ENCODE data around the gene TUFT1. TPM values are rescaled to one million over a fixed set of nuclear protein-coding genes. Genes with fewer than 3 reads are reported as not detected.

TUFT1 gene
- total and polyA plus RNA-seq, 2 of the 8 experiments (the other 6 are each of a cell fraction or from before 2014, with no cell fraction given), result 7.3 to 10.4 TPM

DNA sequence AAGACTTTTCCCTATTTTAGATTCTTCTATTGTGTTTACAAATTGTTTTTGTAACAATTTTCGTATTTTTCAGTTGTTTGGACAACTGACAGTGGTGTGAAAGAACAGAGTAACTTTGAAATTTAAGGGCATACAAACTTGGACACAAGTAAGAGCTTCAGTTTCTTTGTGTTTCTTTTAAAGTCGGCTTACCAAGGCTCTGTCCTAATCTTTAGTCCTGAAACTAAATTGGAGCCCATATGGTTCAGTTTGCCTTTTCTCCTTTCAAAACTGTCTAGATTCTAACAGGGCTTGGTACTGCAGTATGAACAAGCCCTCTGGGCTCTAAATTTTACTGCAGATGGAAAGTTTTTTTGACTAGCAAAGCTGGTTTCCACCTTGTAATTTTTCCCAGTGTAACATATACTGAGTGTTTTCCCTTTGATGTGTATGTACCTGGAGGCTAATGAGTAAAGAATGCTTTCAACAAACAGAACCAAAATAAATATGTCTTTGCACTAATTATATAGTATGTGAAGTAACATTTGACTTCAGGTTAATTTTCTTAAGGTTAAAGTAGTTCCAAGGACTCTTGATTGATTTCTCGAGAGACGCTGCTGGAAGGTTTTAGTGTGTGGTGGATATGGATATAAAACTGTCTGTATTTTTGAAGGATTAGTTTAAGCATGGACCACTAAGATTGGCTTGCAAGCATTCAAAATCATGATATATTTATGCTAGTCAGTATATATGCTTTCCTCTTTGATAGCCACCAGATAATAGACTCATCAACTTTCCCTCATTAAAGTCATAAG is 75.8 kb downstream of the TUFT1 start:
- H3K14ac ChIP-seq (ENCODE audit: insufficient read length), result no peak overlapping the region
- POLR2A ChIA-PET (ENCODE audit: partially characterized antibody), result interaction anchor here (0.6 to 1.3 kb wide), 3 partner anchors 10 to 82 kb away, joined by 3 to 4 read pairs (median 4); no protein-coding TSS in a partner anchor
- WGBS, 2 experiments (ENCODE audit: extremely low coverage in 1 of 2, insufficient coverage in 1 of 2, insufficient read length in 1 of 2, insufficient replicate concordance in 2 of 2, low coverage in 1 of 2, low lambda C conversion rate in 2 of 2, missing lambda C conversion rate in 1 of 2), result 88% methylated on average over 4 of the region's 4 CpGs; no CpG with 5 or more reads in 1 of the 2 experiments
- H2BK120ac ChIP-seq (replicated peaks; ENCODE audit: low read depth, low read length), result no peak overlapping the region
- FAIRE-seq, result no peak
- no peak overlapping the region for H2BK15ac ChIP-seq (ENCODE audit: low read length)
- no peak overlapping the region for H2BK5ac ChIP-seq (ENCODE audit: low read depth, low read length)
- no peak overlapping the region for H4K8ac ChIP-seq (ENCODE audit: extremely low read depth, insufficient read depth, low read length)
- no peak overlapping the region for H3K4ac ChIP-seq (replicated peaks; ENCODE audit: insufficient read length, low read depth, low read length)
- peaks cover 0 to 3% (median 0%) of the 10 kb centered on the region in 4 experiments; a peak in 3 of 8 replicates for H3K36me3 ChIP-seq (ENCODE audit: control insufficient read depth in 2 of 4, insufficient read depth in 4 of 4, low read length in 3 of 4)
- no peak overlapping the region for H2AFZ ChIP-seq (ENCODE audit: low read length)
- peaks cover 0 to 10% (median 1%) of the 10 kb centered on the region in 4 experiments; a peak in 2 of 7 replicates for H3K4me1 ChIP-seq (replicated peaks in 1 of 4; ENCODE audit: control insufficient read depth in 3 of 4, insufficient read depth in 4 of 4, low read length in 3 of 4)
- H2BK12ac ChIP-seq (ENCODE audit: low read depth, low read length), result no peak overlapping the region
- H4K20me1 ChIP-seq (replicated peaks in 1 of 2; ENCODE audit: control insufficient read depth in 1 of 2, insufficient read depth in 2 of 2, low read length in 2 of 2), result peaks cover 0 to 1% of the 10 kb centered on the region in 2 experiments
- no peak overlapping the region for H3K4me2 ChIP-seq (ENCODE audit: insufficient read depth in 1 of 2, low read depth in 2 of 2, low read length in 2 of 2)
- H3K9me3 ChIP-seq (ENCODE audit: insufficient read depth in 2 of 2, low read depth in 1 of 2, low read length in 1 of 2), result no peaks in the 10 kb centered on the region
- H3K56ac ChIP-seq (replicated peaks; ENCODE audit: insufficient read length, low read depth, low read length), result no peak overlapping the region
- no peak for TF ChIP-seq SUZ12 (IDR thresholded peaks at IDR 0.05; ENCODE audit: low read length)
- H2BK20ac ChIP-seq (ENCODE audit: low read length), result no peak overlapping the region
- no peak overlapping the region for H4K5ac ChIP-seq (ENCODE audit: insufficient read length, low read depth, low read length)
- H4K91ac ChIP-seq (replicated peaks; ENCODE audit: insufficient read length, low read length), result no peak overlapping the region
- H3K27me3 ChIP-seq (replicated peaks in 1 of 4; ENCODE audit: control insufficient read depth in 3 of 4, extremely low read depth in 1 of 4, insufficient read depth in 3 of 4, low read length in 3 of 4), result no peaks in the 10 kb centered on the region
- H3K23me2 ChIP-seq (ENCODE audit: low read depth, low read length), result peaks cover 13% of the 10 kb centered on the region
- no peak overlapping the region for H3K23ac ChIP-seq (ENCODE audit: insufficient read length)
- DNase-seq (ENCODE audit: low read depth in 1 of 2, low spot score in 2 of 2), result no peak
- no peak overlapping the region for H3K9ac ChIP-seq (replicated peaks in 1 of 4; ENCODE audit: extremely low read depth in 1 of 4, low read depth in 3 of 4, low read length in 3 of 4)
- peaks cover 0 to 81% of the 10 kb centered on the region in 2 experiments; a peak in 3 of 4 replicates for H3K79me2 ChIP-seq (ENCODE audit: control insufficient read depth in 1 of 2, insufficient read depth in 2 of 2, low read length in 2 of 2)
- no peak overlapping the region for H3K4me3 ChIP-seq (ENCODE audit: extremely low read depth in 1 of 4, insufficient read depth in 2 of 4, low read depth in 3 of 4, low read length in 4 of 4)
- no peak overlapping the region for H2AK5ac ChIP-seq (ENCODE audit: low read depth, low read length)
- H3K27ac ChIP-seq (ENCODE audit: low read depth, low read length), result no peak overlapping the region
- CTCF ChIA-PET (ENCODE audit: partially characterized antibody), result interaction anchor here (0.5 to 1.3 kb wide), 3 partner anchors 21 to 221 kb away, joined by 3 to 4 read pairs (median 3); no protein-coding TSS in a partner anchor
- no peak overlapping the region for H3K18ac ChIP-seq (ENCODE audit: extremely low read depth, low read length)
- H3K79me1 ChIP-seq (ENCODE audit: low read depth, low read length), result no peaks in the 10 kb centered on the region
